NCI-H2196 (cell line): Measurements from ENCODE around the gene AATK.
"Not testable (repeated sequence)": the region's sequence is repeated elsewhere in the genome, so short reads cannot be mapped to it uniquely, and the experiment has no call there.

Experiments
- DNase-seq: peaks from one replicate; lab custom pipeline; 2025; ENCODE audit not compliant: unreplicated experiment; lab: John Stamatoyannopoulos, UW

Gene AATK

GRCh38 chr17:81148986-81149533, 17.0 kb downstream of the AATK start:
- DNase-seq = no peak

GRCh38 chr17:81148571-81148970, 17.4 kb downstream of the AATK start:
- DNase-seq = no peak

- DNase-seq = no peak
Measured at GRCh38 chr17:81147701-81148100, 18.3 kb downstream of the AATK start.

- not testable (repeated sequence) for DNase-seq
Measured at GRCh38 chr17:81146208-81146607, 19.8 kb downstream of the AATK start.

GRCh38 chr17:81144423-81144781, 21.6 kb downstream of the AATK start:
- DNase-seq = no peak

- DNase-seq = no peak
Measured at GRCh38 chr17:81143717-81144422, 22.2 kb downstream of the AATK start.

- no peak for DNase-seq
Measured at GRCh38 chr17:81143200-81143527, 22.9 kb downstream of the AATK start.

- DNase-seq = peak; percentile 97
Measured at GRCh38 chr17:81142301-81143199, 23.5 kb downstream of the AATK start.

- DNase-seq = no peak
Measured at GRCh38 chr17:81140695-81141094, 25.3 kb downstream of the AATK start.

GRCh38 chr17:81140018-81140417, 26.0 kb downstream of the AATK start:
- DNase-seq = no peak

GRCh38 chr17:81139428-81139827, 26.6 kb downstream of the AATK start:
- DNase-seq = no peak

GRCh38 chr17:81138500-81138899, 27.5 kb downstream of the AATK start:
- no peak for DNase-seq

GRCh38 chr17:81138083-81138482, 27.9 kb downstream of the AATK start:
- no peak for DNase-seq

GRCh38 chr17:81137248-81137647, 28.8 kb downstream of the AATK start:
- DNase-seq = no peak

- DNase-seq = no peak
Measured at GRCh38 chr17:81136366-81136765, 29.7 kb downstream of the AATK start.

- DNase-seq = no peak
Measured at GRCh38 chr17:81135505-81136278, 30.3 kb downstream of the AATK start.

GRCh38 chr17:81134064-81134781, 31.8 kb downstream of the AATK start:
- no peak for DNase-seq

GRCh38 chr17:81132770-81133723, 33.0 kb downstream of the AATK start:
- DNase-seq = no peak

GRCh38 chr17:81132197-81132540, 33.9 kb downstream of the AATK start:
- no peak for DNase-seq
